ENCODE measurements around the gene STAP2. TPM values are rescaled to one million over a fixed set of nuclear protein-coding genes. Genes with fewer than 3 reads are reported as not detected.

Gene STAP2
- total RNA-seq, 1 experiment from 2014 or later = 20.3 TPM

DNA sequence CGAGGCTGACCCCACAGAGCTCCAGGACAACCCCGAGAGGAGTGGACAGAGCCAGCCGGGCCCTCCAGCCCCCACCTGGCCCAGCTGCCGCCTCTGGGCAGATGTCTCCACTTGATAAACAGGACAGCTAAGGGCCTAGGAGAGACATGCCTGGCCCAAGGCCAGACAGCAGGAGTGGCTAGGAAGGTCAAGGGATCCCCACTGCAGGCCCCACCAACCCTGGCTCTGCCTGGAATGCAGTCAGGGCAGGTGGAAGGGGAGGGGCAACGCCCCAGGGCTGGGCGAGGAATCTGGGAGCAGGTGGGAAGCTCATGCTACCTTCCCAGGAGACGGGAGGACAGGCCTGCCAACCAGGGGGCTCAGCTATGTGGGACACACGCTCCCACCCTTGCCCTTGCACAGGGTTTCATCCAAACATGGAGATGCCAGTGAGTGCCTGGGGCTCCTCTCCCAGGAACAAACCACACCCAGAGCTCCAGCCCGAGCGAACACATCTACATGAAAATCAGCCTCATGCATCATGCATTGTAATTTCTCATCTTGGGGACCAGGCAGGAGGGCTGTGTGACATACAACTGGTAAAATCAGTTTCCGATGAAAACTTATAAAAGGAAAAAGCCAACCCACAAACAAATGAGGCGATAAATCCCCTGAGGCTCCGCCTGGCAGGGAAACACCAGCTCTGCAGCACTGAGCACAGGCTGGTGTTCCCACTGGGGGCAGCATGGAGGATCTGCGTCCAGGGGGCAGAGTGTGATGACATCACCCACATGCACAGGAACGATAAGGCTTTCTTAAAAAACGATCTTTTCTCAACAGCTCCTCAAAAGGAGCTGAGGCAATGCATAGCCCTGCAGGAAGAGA, 36.8 kb upstream of the STAP2 start:
- peaks cover 28% of the 10 kb centered on the region for H3K36me3 Mint-ChIP-seq (ENCODE audit: insufficient read depth, unreplicated experiment)
- POLR2A ChIA-PET = interaction anchor here (0.6 to 7.9 kb wide), 14 partner anchors 16 to 812 kb away, joined by 3 to 93 read pairs (median 4); partner anchors contain the start of genes CHAF1A, EEF2, HDGFL2 and MPND
- H3K9me3 Mint-ChIP-seq (ENCODE audit: unreplicated experiment) = no peaks in the 10 kb centered on the region
- peak overlapping the region; percentile 83 for H3K27ac Mint-ChIP-seq (ENCODE audit: low read depth, unreplicated experiment)
- no peaks in the 10 kb centered on the region for H3K27me3 Mint-ChIP-seq (ENCODE audit: insufficient read depth, unreplicated experiment)
- CTCF ChIA-PET = interaction anchor here (0.6 to 3.6 kb wide), 10 partner anchors 12 to 1507 kb away, joined by 3 to 16 read pairs (median 4); partner anchors contain the start of gene SH3GL1
- DNase-seq (ENCODE audit: unreplicated experiment) = peak; percentile 80
- BruUV-seq (replicated peaks) = no TSS peak
- peak overlapping the region; percentile 66 for H3K4me3 Mint-ChIP-seq (ENCODE audit: unreplicated experiment)
- peaks cover 53% of the 10 kb centered on the region for H3K4me1 Mint-ChIP-seq (ENCODE audit: insufficient read depth, unreplicated experiment)
- TF ChIP-seq, protein P1, sequence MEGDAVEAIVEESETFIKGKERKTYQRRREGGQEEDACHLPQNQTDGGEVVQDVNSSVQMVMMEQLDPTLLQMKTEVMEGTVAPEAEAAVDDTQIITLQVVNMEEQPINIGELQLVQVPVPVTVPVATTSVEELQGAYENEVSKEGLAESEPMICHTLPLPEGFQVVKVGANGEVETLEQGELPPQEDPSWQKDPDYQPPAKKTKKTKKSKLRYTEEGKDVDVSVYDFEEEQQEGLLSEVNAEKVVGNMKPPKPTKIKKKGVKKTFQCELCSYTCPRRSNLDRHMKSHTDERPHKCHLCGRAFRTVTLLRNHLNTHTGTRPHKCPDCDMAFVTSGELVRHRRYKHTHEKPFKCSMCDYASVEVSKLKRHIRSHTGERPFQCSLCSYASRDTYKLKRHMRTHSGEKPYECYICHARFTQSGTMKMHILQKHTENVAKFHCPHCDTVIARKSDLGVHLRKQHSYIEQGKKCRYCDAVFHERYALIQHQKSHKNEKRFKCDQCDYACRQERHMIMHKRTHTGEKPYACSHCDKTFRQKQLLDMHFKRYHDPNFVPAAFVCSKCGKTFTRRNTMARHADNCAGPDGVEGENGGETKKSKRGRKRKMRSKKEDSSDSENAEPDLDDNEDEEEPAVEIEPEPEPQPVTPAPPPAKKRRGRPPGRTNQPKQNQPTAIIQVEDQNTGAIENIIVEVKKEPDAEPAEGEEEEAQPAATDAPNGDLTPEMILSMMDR (IDR thresholded peaks at IDR 0.05; ENCODE audit: unreplicated experiment) = no peak
- intact Hi-C loops (cut with micrococcal nuclease) = no loop called here

DNA sequence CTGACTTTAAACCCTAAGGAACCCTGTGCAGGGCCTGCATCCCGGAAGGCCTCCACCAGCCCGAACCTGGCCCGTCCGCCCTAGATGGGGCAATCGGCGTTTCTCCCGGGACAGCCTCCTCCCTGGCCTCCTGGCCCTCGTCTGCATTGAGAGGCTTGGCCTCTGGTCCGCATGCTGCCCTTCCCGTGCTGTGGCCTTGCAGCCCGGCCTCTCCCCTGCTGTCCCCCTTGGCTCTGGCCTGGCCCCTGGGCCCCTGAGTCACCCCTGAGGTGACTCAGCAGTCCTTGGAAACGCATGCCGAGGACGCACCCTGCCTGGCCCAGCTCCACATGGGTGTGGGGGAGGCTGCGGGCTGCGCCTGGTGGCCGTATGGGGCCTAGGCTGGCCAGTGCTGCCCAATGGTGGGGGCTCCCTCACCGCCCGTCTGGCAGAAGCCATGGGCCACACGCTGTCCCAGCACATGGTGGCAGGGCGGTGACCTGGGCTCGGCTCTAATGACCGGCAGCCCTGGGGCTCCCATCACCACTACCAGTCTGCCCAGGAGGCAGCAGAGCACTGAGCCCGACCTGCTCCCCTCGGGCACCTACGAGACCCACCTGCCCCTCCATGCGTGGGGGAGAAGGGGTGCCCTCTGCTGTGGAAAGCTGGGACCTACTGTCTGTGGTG, 36.0 kb upstream of the STAP2 start:
- TF ChIP-seq, protein P1 (IDR thresholded peaks at IDR 0.05; ENCODE audit: unreplicated experiment) = no peak
- no peaks in the 10 kb centered on the region for H3K9me3 Mint-ChIP-seq (ENCODE audit: unreplicated experiment)
- no TSS peak for BruUV-seq (replicated peaks)
- H3K4me1 Mint-ChIP-seq (ENCODE audit: insufficient read depth, unreplicated experiment) = peaks cover 48% of the 10 kb centered on the region
- peak; percentile 96 for DNase-seq (ENCODE audit: unreplicated experiment)
- ChIA-PET CTCF (interaction anchor here (0.6 to 3.6 kb wide), 8 partner anchors 11 to 633 kb away, joined by 3 to 16 read pairs (median 5); partner anchors contain the start of gene SH3GL1), POLR2A (interaction anchor here (0.6 to 7.9 kb wide), 15 partner anchors 14 to 1315 kb away, joined by 3 to 93 read pairs (median 4); partner anchors contain the start of genes CHAF1A, EEF2, HDGFL2 and MPND)
- H3K27me3 Mint-ChIP-seq (ENCODE audit: insufficient read depth, unreplicated experiment) = no peaks in the 10 kb centered on the region
- H3K4me3 Mint-ChIP-seq (ENCODE audit: unreplicated experiment) = peak overlapping the region; percentile 66
- intact Hi-C loops (cut with micrococcal nuclease) = loop anchor here (1.0 kb wide), 1 partner anchor 25 kb away; no protein-coding TSS in a partner anchor
- H3K27ac Mint-ChIP-seq (ENCODE audit: low read depth, unreplicated experiment) = peak overlapping the region; percentile 83
- peaks cover 36% of the 10 kb centered on the region for H3K36me3 Mint-ChIP-seq (ENCODE audit: insufficient read depth, unreplicated experiment)

DNA sequence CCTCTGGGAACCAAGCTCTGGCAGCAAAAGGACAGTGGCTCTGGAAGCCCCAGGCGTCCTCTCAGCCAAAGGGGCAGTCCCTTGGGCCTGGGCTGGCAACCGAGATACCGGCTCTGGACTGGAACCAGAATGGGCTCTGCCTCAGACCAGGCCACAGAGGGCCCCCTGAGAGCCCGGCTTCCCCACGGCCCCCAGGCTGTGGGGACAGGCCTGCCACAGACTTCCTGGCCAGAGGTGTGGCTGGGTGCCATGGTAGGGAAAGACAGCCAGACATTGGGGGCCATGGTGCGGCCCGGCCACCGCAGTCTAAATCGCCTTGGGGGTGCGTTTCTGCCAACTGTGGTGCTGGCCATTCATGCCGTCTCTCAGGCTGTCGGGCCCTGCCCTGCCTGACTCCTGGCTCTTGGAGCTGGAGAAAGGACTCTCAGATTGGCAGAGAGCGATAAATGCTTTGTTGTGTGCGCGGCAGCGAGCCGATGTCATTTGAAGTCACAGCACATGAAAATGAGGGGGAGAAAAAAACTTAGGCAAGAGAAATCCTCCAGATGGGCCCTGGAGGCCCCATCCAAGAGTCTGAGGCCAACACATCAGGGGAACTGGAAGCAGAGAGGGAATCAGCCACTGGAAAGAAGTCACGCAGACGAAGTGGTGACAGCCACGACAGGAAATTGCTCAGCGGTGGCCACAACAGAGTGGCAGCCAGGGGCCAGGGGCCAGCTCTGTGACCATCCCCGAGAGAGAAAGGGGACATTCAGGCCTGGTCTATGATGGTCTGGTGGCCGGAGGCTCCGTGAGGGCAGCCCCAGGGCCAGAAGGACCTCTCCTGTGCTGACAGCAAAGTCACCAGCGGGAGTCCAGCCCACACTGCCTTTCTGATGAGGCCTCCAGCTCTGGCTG, 35.2 kb upstream of the STAP2 start:
- H3K27ac Mint-ChIP-seq (ENCODE audit: low read depth, unreplicated experiment) = peak overlapping the region; percentile 83
- TF ChIP-seq, protein P1 (IDR thresholded peaks at IDR 0.05; ENCODE audit: unreplicated experiment) = no peak
- H3K27me3 Mint-ChIP-seq (ENCODE audit: insufficient read depth, unreplicated experiment) = no peaks in the 10 kb centered on the region
- BruUV-seq (replicated peaks) = no TSS peak
- H3K4me3 Mint-ChIP-seq (ENCODE audit: unreplicated experiment) = peak overlapping the region; percentile 17
- no peak for DNase-seq (ENCODE audit: unreplicated experiment)
- CTCF ChIA-PET = interaction anchor here (0.6 to 3.6 kb wide), 4 partner anchors 11 to 633 kb away, joined by 4 to 16 read pairs (median 6); partner anchors contain the start of gene SH3GL1
- POLR2A ChIA-PET = interaction anchor here (0.6 to 7.9 kb wide), 9 partner anchors 13 to 1316 kb away, joined by 3 to 93 read pairs (median 4); partner anchors contain the start of genes CHAF1A, MPND, RPL36 and SH3GL1
- peaks cover 34% of the 10 kb centered on the region for H3K36me3 Mint-ChIP-seq (ENCODE audit: insufficient read depth, unreplicated experiment)
- H3K4me1 Mint-ChIP-seq (ENCODE audit: insufficient read depth, unreplicated experiment) = peaks cover 43% of the 10 kb centered on the region
- intact Hi-C loops (cut with micrococcal nuclease) = loop anchor here (1.0 kb wide), 1 partner anchor 25 kb away; no protein-coding TSS in a partner anchor
- no peaks in the 10 kb centered on the region for H3K9me3 Mint-ChIP-seq (ENCODE audit: unreplicated experiment)
